IMR-90 (cell line): ENCODE results near the gene NPBWR2. TPM values are rescaled to one million over a fixed set of nuclear protein-coding genes. Genes with fewer than 3 reads are reported as not detected.

Experiments
- ATAC-seq: fragments of 200-7000 bp; cut with Tn5 transposase; 2 replicates; pipeline ENCODE4 v1.9.1; 2020; ENCODE audit warnings: low read depth, mild to moderate bottlenecking, moderate library complexity
- BruUV-seq: library from RNA; stranded (reverse); fragments of 400-500 nt; replicated peaks from 2 replicates; lab custom pipeline; 2021; lab: Mats Ljungman, UMichigan
- CTCF ChIA-PET: fragments of 300-600 bp; formaldehyde crosslinking; extraction: SDS; loops from one replicate; lab custom pipeline; 2021; ENCODE audit warnings: antibody characterized with exemption; lab: Yijun Ruan, JAX
- POLR2A ChIA-PET: fragments of 300-600 bp; sonication (Branson Sonifier 250); formaldehyde crosslinking; loops from one replicate; lab custom pipeline; 2022; ENCODE audit warnings: antibody characterized with exemption; ENCODE audit not compliant: unreplicated experiment; lab: Charles Lee
- DNase-seq: peaks from one replicate; pipeline ENCODE4 v3.0.0; 2013
- H2AFZ ChIP-seq: replicated peaks from 2 replicates; pipeline ENCODE3; 2013; ENCODE audit warnings: low read length, mild to moderate bottlenecking; ENCODE audit not compliant: poor library complexity
- H2AK5ac ChIP-seq: 2 replicates; pipeline ENCODE4 v1.6.1; 2013; ENCODE audit warnings: low read depth, low read length, inconsistent platforms
- H2AK9ac ChIP-seq: replicated peaks from 2 replicates; pipeline ENCODE3; 2013; ENCODE audit warnings: mild to moderate bottlenecking, low read depth, low read length, moderate library complexity; ENCODE audit not compliant: poor library complexity
- H2BK120ac ChIP-seq: 2 replicates; pipeline ENCODE4 v1.6.1; 2013; ENCODE audit warnings: low read depth, low read length, inconsistent platforms
- H2BK15ac ChIP-seq: 3 replicates; pipeline ENCODE4 v1.6.1; 2013; ENCODE audit warnings: low read depth, low read length, inconsistent platforms
- H2BK20ac ChIP-seq: 2 replicates; pipeline ENCODE4 v1.6.1; 2013; ENCODE audit warnings: low read depth, mild to moderate bottlenecking, inconsistent platforms, low read length, moderate library complexity
- H2BK5ac ChIP-seq: 2 replicates; pipeline ENCODE4 v1.6.1; 2013; ENCODE audit warnings: mild to moderate bottlenecking, low read depth, low read length, inconsistent platforms; ENCODE audit not compliant: poor library complexity, severe bottlenecking
- H3K14ac ChIP-seq: replicated peaks from 2 replicates; pipeline ENCODE4 v1.6.1; 2013; ENCODE audit warnings: low read depth, low read length, inconsistent platforms
- H3K18ac ChIP-seq: 2 replicates; pipeline ENCODE4 v1.6.1; 2013; ENCODE audit warnings: low read depth, low read length, control low read depth
- H3K23ac ChIP-seq: 2 replicates; pipeline ENCODE4 v1.6.1; 2013; ENCODE audit warnings: low read depth, low read length, inconsistent platforms
- H3K27ac ChIP-seq: 2 replicates; pipeline ENCODE4 v1.5.1; 2013; ENCODE audit warnings: mild to moderate bottlenecking, control low read depth, low read length; ENCODE audit not compliant: insufficient read depth
- H3K27me3 ChIP-seq: 2 replicates; pipeline ENCODE4 v1.6.1; 2013; ENCODE audit warnings: low read length; ENCODE audit not compliant: control insufficient read depth, insufficient read depth
- H3K36me3 ChIP-seq: 2 replicates; pipeline ENCODE4 v1.6.1; 2013; ENCODE audit warnings: low read length, mixed read lengths; ENCODE audit not compliant: control insufficient read depth, insufficient read depth
- H3K4ac ChIP-seq: 2 replicates; pipeline ENCODE4 v1.6.1; 2013; ENCODE audit warnings: low read depth, low read length, inconsistent platforms
- H3K4me1 ChIP-seq: 2 replicates; pipeline ENCODE4 v1.6.1; 2013; ENCODE audit warnings: low read length, mixed read lengths; ENCODE audit not compliant: control insufficient read depth, insufficient read depth
- H3K4me2 ChIP-seq: 2 replicates; pipeline ENCODE4 v1.6.1; 2013; ENCODE audit warnings: low read depth, mild to moderate bottlenecking, control low read depth, low read length, moderate library complexity
- H3K4me3 ChIP-seq: 2 replicates; pipeline ENCODE4 v1.5.1; 2013; ENCODE audit warnings: low read depth, mild to moderate bottlenecking, control low read depth, low read length, moderate library complexity; ENCODE audit not compliant: insufficient read depth
- H3K56ac ChIP-seq: 2 replicates; pipeline ENCODE4 v1.6.1; 2013; ENCODE audit warnings: low read length, inconsistent platforms; ENCODE audit not compliant: insufficient read depth; ENCODE audit errors: extremely low read depth
- H3K79me1 ChIP-seq, 2 experiments: 2 replicates each; pipeline ENCODE4 v1.6.1; 2013; ENCODE audit warnings: low read length in 2 of 2, inconsistent platforms in 1 of 2, low read depth in 1 of 2
- H3K9ac ChIP-seq: 2 replicates; pipeline ENCODE4 v1.6.1; 2013; ENCODE audit warnings: low read depth, low read length, control low read depth
- H3K9me1 ChIP-seq: 2 replicates; pipeline ENCODE4 v1.6.1; 2013; ENCODE audit warnings: low read length, inconsistent platforms; ENCODE audit not compliant: insufficient read depth
- H3K9me3 ChIP-seq: 2 replicates; pipeline ENCODE4 v1.6.1; 2013; ENCODE audit warnings: low read length; ENCODE audit not compliant: control insufficient read depth, insufficient read depth
- H4K20me1 ChIP-seq: 2 replicates; pipeline ENCODE4 v1.6.1; 2013; ENCODE audit warnings: low read length, inconsistent platforms; ENCODE audit not compliant: insufficient read depth
- H4K5ac ChIP-seq: 2 replicates; pipeline ENCODE4 v1.6.1; 2013; ENCODE audit warnings: mild to moderate bottlenecking, low read depth, low read length, control low read depth
- H4K8ac ChIP-seq, 2 experiments: 2 replicates each; pipeline ENCODE4 v1.6.1; 2013; ENCODE audit warnings: low read depth in 2 of 2, low read length in 2 of 2, control low read depth in 1 of 2, inconsistent platforms in 1 of 2
- H4K91ac ChIP-seq: 2 replicates; pipeline ENCODE4 v1.6.1; 2013; ENCODE audit warnings: low read depth, low read length, inconsistent platforms; ENCODE audit not compliant: insufficient read depth
- WGBS, 2 experiments: methylation state at CpG; one replicate each; pipeline versions ENCODE4 v1.1.5 to v1.1.7; 2013; ENCODE audit warnings: missing lambda C conversion rate in 2 of 2; ENCODE audit not compliant: insufficient read length in 1 of 2; ENCODE audit errors: extremely low coverage in 2 of 2; 5-methylcytosine and 5-hydroxymethylcytosine counted together
- dilution Hi-C: fragments of 300-500 bp; cut with HindIII; formaldehyde crosslinking; loops from one replicate; pipeline ENCODE4 v1.14.3; 2018; ENCODE audit warnings: low sequenced_read_pairs; ENCODE audit not compliant: unreplicated experiment
- in situ Hi-C: fragments of 300-500 bp; cut with MboI; formaldehyde crosslinking; loops from 3 replicates; pipeline ENCODE4 v1.14.3; 2019; ENCODE audit warnings: low sequenced_read_pairs, inconsistent platforms, mixed read lengths
- intact Hi-C: fragments of 100-400 bp; cut with micrococcal nuclease; formaldehyde crosslinking; loops from 2 replicates; pipeline ENCODE4 v1.10.0; 2022
- polyA plus RNA-seq, 3 experiments: library from polyadenylated mRNA; depleted of rRNA; stranded (reverse); fragments of >200 nt; gene quantifications; 2 replicates each; pipeline ENCODE4 v1.2.3, GENCODE V29; 2012; ENCODE audit warnings: low replicate concordance in 1 of 3
- total RNA-seq: library from RNA; depleted of rRNA; stranded (reverse); fragments of >200 nt; gene quantifications from 2 replicates; pipeline ENCODE4 v1.2.3, GENCODE V29; 2012
- TF ChIP-seq, protein P1 (sequence below): fragments of 150-350 bp; IDR thresholded peaks from 2 replicates; pipeline ENCODE4 v1.6.1; 2016; ENCODE audit warnings: low read depth, mild to moderate bottlenecking, low read length, moderate library complexity, borderline replicate concordance

Gene NPBWR2
- total and polyA plus RNA-seq, 2 of the 4 experiments (the other 2 are of a cell fraction) = not detected

DNA sequence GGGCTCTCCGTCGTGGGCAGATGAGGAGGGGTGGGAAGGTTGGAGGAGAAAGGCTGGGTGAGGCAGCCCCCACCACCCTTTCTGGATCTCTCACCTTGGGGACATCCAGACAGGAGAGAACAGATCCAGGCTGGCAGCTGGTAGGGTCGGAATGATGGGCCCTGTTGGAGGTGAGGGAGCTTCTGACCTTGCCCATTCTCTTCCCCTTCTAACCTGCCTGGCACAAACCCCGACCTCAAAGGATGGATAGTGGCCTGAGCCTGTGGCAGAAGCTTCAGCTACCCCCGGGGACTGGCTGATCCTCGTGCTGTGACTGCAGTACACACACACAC is 6.0 kb upstream of the NPBWR2 start:
- H3K79me1 ChIP-seq = no peaks in the 10 kb centered on the region
- H3K4me2 ChIP-seq = no peak overlapping the region
- dilution Hi-C loops = no loop called here
- H4K5ac ChIP-seq = no peak overlapping the region
- no peak overlapping the region for H4K8ac ChIP-seq
- no peak overlapping the region for H3K14ac ChIP-seq
- no peak overlapping the region for H2AK9ac ChIP-seq
- ATAC-seq (no peak), DNase-seq (no peak)
- H4K20me1 ChIP-seq = no peaks in the 10 kb centered on the region
- no peak overlapping the region for H4K91ac ChIP-seq
- H2BK120ac ChIP-seq = no peak overlapping the region
- ChIA-PET POLR2A (no interaction called here), CTCF (no interaction called here)
- H2BK5ac ChIP-seq = no peak overlapping the region
- no peak overlapping the region for H2AK5ac ChIP-seq
- no peaks in the 10 kb centered on the region for H3K4me1 ChIP-seq
- no peak overlapping the region for H3K23ac ChIP-seq
- no TSS peak for BruUV-seq
- H2BK15ac ChIP-seq = no peak overlapping the region
- TF ChIP-seq, protein P1, sequence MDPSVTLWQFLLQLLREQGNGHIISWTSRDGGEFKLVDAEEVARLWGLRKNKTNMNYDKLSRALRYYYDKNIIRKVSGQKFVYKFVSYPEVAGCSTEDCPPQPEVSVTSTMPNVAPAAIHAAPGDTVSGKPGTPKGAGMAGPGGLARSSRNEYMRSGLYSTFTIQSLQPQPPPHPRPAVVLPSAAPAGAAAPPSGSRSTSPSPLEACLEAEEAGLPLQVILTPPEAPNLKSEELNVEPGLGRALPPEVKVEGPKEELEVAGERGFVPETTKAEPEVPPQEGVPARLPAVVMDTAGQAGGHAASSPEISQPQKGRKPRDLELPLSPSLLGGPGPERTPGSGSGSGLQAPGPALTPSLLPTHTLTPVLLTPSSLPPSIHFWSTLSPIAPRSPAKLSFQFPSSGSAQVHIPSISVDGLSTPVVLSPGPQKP = no peak
- no peak overlapping the region for H3K27ac ChIP-seq
- no peak overlapping the region for H2BK20ac ChIP-seq
- H3K36me3 ChIP-seq = no peaks in the 10 kb centered on the region
- no peaks in the 10 kb centered on the region for H3K9me1 ChIP-seq
- WGBS, 2 experiments = 58% methylated on average over 3 of the region's 6 CpGs; no CpG with 5 or more reads in 1 of the 2 experiments
- H3K4me3 ChIP-seq = no peak overlapping the region
- intact Hi-C loops = no loop called here
- H3K27me3 ChIP-seq = peaks cover 38% of the 10 kb centered on the region; the same call in 1 of the 2 replicates
- no peak overlapping the region for H3K9ac ChIP-seq
- no peak overlapping the region for H3K18ac ChIP-seq
- in situ Hi-C loops = no loop called here
- H3K9me3 ChIP-seq = no peaks in the 10 kb centered on the region
- no peak overlapping the region for H2AFZ ChIP-seq
- H3K4ac ChIP-seq = no peak overlapping the region
- no peak overlapping the region for H3K56ac ChIP-seq
